SK-N-SH treated with all-trans-retinoic acid at 6 μM for 48 hours (cell line): ENCODE data around the gene FKBP11.
A peak's percentile ranks its signal among the peaks of the same experiment; 100 is the strongest.

Experiments used
- ATAC-seq: fragments of 200-7000 bp; cut with Tn5 transposase; 3 replicates; pipeline ENCODE4 v1.9.1; 2020; ENCODE audit warnings: mild to moderate bottlenecking, moderate library complexity
- ARNTL ChIP-seq: fragments of 450-650 bp; formaldehyde crosslinking; IDR thresholded peaks from 2 replicates; pipeline ENCODE4 v1.5.0; 2020; ENCODE audit warnings: low read depth, mild to moderate bottlenecking, moderate library complexity, borderline replicate concordance
- CSDC2 ChIP-seq: fragments of 250-450 bp; sonication (Bioruptor Pico); IDR thresholded peaks from 2 replicates; pipeline ENCODE4 v1.5.0; 2020; ENCODE audit warnings: mild to moderate bottlenecking, moderate library complexity
- ESRRG ChIP-seq: fragments of 250-450 bp; sonication (Bioruptor Pico); IDR thresholded peaks from 2 replicates; pipeline ENCODE4 v1.6.1; 2021; ENCODE audit warnings: mild to moderate bottlenecking
- GLIS3 ChIP-seq: fragments of 250-450 bp; sonication (Bioruptor Pico); IDR thresholded peaks from 2 replicates; pipeline ENCODE4 v1.5.0; 2020; ENCODE audit warnings: mild to moderate bottlenecking, moderate library complexity
- ISL1 ChIP-seq: fragments of 250-450 bp; sonication (Bioruptor Pico); IDR thresholded peaks from 2 replicates; pipeline ENCODE4 v2.1.2; 2022; ENCODE audit warnings: mild to moderate bottlenecking, moderate library complexity
- PPARA ChIP-seq: fragments of 250-450 bp; sonication (Bioruptor Pico); IDR thresholded peaks from 2 replicates; pipeline ENCODE4 v1.5.0; 2020; ENCODE audit warnings: mild to moderate bottlenecking, borderline replicate concordance
- RARB ChIP-seq: fragments of 250-450 bp; sonication (Bioruptor Pico); IDR thresholded peaks from 2 replicates; pipeline ENCODE4 v1.8.0; 2021; ENCODE audit warnings: mild to moderate bottlenecking, moderate library complexity
- TCF4 ChIP-seq: fragments of 250-450 bp; sonication (Bioruptor Pico); IDR thresholded peaks from 2 replicates; pipeline ENCODE4 v1.8.0; 2021; ENCODE audit warnings: mild to moderate bottlenecking, moderate library complexity, borderline replicate concordance
- TOX ChIP-seq: fragments of 250-450 bp; sonication (Bioruptor Pico); IDR thresholded peaks from 2 replicates; pipeline ENCODE4 v1.8.0; 2021; ENCODE audit warnings: mild to moderate bottlenecking, moderate library complexity, borderline replicate concordance
- ZC3H10 ChIP-seq: fragments of 250-450 bp; sonication (Bioruptor Pico); IDR thresholded peaks from 2 replicates; pipeline ENCODE4 v1.5.1; 2021; ENCODE audit warnings: mild to moderate bottlenecking, moderate library complexity
- ZFP3 ChIP-seq: fragments of 250-450 bp; sonication (Bioruptor Pico); IDR thresholded peaks from 2 replicates; pipeline ENCODE4 v1.5.0; 2020; ENCODE audit warnings: mild to moderate bottlenecking, moderate library complexity
- ZNF565 ChIP-seq: fragments of 450-650 bp; formaldehyde crosslinking; conservative IDR thresholded peaks from 2 replicates; pipeline ENCODE4 v1.5.0; 2020; ENCODE audit warnings: low read depth, mild to moderate bottlenecking, moderate library complexity
- ZNF70 ChIP-seq: fragments of 450-650 bp; formaldehyde crosslinking; IDR thresholded peaks from 2 replicates; pipeline ENCODE4 v1.5.0; 2020; ENCODE audit warnings: mild to moderate bottlenecking, moderate library complexity
- ZNF8 ChIP-seq: fragments of 450-650 bp; formaldehyde crosslinking; IDR thresholded peaks from 2 replicates; pipeline ENCODE4 v1.5.0; 2020; ENCODE audit warnings: mild to moderate bottlenecking, moderate library complexity
- TF ChIP-seq, protein P1 (sequence below): fragments of 250-450 bp; sonication (Bioruptor Pico); IDR thresholded peaks from 2 replicates; pipeline ENCODE4 v1.8.0; 2020; ENCODE audit warnings: mild to moderate bottlenecking, moderate library complexity, borderline replicate concordance
- TF ChIP-seq, protein P2 (sequence below): fragments of 250-450 bp; sonication (Bioruptor Pico); IDR thresholded peaks from 2 replicates; pipeline ENCODE4 v1.5.1; 2021; ENCODE audit warnings: mild to moderate bottlenecking, moderate library complexity
- TF ChIP-seq, protein P3 (sequence below): fragments of 250-450 bp; sonication (Bioruptor Pico); IDR thresholded peaks from 2 replicates; pipeline ENCODE4 v1.5.1; 2020; ENCODE audit warnings: low read depth, mild to moderate bottlenecking, moderate library complexity

Gene FKBP11

DNA sequence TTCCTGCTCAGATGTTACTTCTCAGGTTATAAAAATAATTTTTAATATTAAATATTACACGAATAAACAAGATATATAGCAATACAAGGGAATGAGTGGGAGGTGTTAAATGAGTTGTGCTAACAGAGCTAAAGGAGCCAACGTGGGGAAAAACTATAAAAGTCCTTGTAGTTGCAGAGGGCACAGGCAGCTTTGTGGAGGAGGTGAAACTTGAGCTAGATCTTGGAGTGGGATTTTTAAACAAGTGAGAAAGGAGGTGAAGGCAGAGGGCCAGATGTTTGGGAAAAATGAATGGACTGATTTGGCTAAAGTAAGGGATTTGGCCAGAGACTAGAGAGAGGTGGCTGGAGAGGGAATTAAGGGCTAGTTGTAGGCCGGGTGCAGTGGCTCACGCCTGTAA, 5.2 kb upstream of the FKBP11 start (continued):
- TF ChIP-seq, protein P1, sequence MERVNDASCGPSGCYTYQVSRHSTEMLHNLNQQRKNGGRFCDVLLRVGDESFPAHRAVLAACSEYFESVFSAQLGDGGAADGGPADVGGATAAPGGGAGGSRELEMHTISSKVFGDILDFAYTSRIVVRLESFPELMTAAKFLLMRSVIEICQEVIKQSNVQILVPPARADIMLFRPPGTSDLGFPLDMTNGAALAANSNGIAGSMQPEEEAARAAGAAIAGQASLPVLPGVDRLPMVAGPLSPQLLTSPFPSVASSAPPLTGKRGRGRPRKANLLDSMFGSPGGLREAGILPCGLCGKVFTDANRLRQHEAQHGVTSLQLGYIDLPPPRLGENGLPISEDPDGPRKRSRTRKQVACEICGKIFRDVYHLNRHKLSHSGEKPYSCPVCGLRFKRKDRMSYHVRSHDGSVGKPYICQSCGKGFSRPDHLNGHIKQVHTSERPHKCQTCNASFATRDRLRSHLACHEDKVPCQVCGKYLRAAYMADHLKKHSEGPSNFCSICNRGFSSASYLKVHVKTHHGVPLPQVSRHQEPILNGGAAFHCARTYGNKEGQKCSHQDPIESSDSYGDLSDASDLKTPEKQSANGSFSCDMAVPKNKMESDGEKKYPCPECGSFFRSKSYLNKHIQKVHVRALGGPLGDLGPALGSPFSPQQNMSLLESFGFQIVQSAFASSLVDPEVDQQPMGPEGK (CRISPR knock-in tag), result no peak

DNA sequence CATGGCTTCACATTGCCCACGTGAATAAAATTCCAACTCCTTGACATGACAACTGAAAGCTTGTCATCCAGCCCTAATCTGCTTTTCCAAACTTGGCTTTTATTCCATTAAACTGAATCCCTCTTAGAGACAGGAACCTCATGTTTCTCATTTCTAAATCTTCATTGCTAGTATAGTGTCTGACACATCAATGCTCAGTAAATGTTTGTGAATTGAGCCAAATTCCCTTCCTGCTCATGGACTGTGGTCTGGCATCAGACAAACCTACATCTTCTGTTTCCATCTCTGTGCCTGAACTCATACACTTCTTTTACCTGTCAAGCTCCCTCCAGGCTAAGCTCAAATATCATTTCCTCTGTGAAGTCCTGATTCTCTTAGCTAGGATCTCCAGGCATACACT, 4.3 kb upstream of the FKBP11 start:
- no peak for TF ChIP-seq ZC3H10 (CRISPR knock-in tag)
- ATAC-seq, result no peak

DNA sequence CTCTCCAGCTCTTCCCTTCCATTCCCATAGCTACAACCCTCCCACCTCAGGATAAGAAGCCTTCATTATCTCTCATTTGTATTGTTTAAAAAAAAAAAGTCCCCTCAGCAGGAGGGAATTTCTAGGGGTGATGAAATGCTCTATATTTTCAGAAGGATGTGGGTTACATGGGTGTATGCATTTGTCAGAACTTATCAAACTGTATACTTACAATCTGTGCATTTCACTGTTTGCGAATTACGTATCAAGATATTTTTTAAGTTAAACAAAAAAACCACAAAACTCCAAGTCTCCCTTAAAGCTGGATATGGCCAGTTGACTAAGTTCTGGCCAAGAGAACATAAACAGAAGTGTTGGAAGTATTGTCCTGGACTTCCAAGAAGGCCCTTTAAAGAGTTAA, 2.0 kb upstream of the FKBP11 start:
- TF ChIP-seq ARNTL (CRISPR knock-in tag), result no peak
- TF ChIP-seq ZNF565, result no peak

DNA sequence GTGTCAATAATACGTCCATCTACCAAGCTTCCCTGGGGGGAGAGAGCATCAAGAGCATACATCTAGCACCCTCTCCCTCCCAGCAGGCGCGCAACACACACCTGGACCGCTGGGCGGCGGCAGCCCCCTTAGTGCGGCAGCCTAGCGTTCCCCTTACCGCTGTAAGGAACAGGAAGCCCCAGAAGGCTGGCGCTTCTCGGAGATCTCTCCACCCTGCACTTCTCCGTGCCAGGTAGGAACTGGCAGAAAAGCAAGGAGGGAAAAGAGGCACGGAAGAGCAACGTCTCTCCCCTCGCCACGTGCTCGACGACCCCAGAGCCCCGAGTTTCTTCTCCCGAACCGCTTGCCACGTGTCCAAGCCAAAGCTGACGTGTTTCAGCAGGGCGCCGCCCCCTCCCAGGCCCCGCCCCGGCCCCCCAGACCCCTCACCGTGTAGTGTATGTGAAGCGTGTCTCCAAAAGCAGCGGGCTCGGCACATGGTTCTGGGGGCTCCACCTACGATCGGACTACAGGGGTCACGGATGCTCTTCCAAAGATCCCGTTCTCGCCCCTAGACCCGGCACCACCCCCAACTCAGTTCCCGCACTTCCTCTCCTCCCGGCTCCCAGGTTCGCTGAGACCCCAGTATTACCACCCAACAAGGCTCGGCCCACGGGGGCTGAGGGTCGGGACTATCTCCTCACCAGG, 532 bp downstream of the FKBP11 start:
- TF ChIP-seq CSDC2, result no peak
- TF ChIP-seq, protein P2, sequence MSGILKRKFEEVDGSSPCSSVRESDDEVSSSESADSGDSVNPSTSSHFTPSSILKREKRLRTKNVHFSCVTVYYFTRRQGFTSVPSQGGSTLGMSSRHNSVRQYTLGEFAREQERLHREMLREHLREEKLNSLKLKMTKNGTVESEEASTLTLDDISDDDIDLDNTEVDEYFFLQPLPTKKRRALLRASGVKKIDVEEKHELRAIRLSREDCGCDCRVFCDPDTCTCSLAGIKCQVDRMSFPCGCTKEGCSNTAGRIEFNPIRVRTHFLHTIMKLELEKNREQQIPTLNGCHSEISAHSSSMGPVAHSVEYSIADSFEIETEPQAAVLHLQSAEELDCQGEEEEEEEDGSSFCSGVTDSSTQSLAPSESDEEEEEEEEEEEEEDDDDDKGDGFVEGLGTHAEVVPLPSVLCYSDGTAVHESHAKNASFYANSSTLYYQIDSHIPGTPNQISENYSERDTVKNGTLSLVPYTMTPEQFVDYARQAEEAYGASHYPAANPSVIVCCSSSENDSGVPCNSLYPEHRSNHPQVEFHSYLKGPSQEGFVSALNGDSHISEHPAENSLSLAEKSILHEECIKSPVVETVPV (CRISPR knock-in tag), result no peak
- ATAC-seq, result peak; percentile 73

More for the DNA sequence above, 2.0 kb upstream of the FKBP11 start:
- no peak for ATAC-seq

DNA sequence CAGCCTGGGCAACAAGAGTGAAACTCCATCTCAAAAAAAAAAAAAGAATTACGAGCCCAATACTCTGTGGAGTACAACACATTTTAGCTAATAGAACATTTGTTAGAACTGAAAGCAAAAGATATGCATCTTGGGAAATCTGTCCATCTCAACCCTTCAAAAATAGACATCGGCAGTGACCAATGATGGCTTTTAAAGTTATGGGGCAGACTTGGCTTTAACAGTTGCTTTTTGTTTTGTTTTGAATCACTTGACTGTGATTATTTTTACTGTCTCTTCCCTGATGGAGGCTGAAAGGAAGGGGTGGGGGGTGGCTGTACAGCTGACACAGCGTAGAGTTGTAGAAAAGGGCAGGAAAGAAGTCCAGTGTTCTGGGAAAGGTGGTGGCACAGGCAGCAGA, 2.2 kb downstream of the FKBP11 start:
- no peak for TF ChIP-seq PPARA (CRISPR knock-in tag)
- no peak for TF ChIP-seq ZC3H10 (CRISPR knock-in tag)
- no peak for TF ChIP-seq ZNF70 (CRISPR knock-in tag)
- TF ChIP-seq RARB (CRISPR knock-in tag), result no peak
- TF ChIP-seq ARNTL (CRISPR knock-in tag), result no peak
- TF ChIP-seq, protein P3, sequence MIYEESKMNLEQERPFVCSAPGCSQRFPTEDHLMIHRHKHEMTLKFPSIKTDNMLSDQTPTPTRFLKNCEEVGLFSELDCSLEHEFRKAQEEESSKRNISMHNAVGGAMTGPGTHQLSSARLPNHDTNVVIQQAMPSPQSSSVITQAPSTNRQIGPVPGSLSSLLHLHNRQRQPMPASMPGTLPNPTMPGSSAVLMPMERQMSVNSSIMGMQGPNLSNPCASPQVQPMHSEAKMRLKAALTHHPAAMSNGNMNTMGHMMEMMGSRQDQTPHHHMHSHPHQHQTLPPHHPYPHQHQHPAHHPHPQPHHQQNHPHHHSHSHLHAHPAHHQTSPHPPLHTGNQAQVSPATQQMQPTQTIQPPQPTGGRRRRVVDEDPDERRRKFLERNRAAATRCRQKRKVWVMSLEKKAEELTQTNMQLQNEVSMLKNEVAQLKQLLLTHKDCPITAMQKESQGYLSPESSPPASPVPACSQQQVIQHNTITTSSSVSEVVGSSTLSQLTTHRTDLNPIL (CRISPR knock-in tag), result no peak
- TF ChIP-seq CSDC2, result no peak
- TF ChIP-seq, protein P2 (CRISPR knock-in tag), result no peak
- no peak for TF ChIP-seq ZNF565
- no peak for TF ChIP-seq TOX (CRISPR knock-in tag)
- no peak for TF ChIP-seq ZFP3
- TF ChIP-seq ESRRG, result no peak
- no peak for TF ChIP-seq TCF4 (CRISPR knock-in tag)
- TF ChIP-seq ISL1 (CRISPR knock-in tag), result no peak
- ATAC-seq, result no peak

DNA sequence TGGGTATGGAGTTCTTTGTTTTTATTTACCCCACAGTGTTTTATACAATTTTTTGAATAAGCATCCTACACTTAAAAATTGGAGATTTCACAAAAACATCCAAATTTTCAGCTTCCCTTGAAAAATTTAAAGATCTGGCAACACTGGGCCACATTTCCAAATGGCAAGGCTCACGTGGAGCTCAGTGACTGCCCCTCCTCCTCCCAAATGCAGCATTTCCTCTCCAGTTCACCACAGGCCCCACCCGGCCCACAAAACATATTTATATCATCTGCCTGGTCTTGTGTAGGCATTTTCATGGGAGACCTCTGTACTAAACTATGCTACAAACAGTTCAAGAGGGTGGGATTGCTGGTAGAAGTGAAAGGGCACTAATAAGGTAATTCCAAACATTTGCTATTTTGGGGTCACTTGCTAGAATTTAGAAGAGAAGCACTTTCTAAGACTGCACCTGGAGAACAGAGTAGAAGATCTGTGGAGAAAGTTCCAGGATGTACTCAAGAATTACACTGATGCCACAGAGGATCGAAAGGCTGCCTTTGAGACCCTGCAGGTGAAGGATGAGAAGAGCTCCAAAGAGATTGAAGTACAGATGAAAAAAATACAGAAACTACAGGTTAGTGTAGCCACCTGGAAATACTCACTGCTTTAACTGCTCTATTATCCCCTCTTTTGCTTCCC, 7.3 kb downstream of the FKBP11 start:
- TF ChIP-seq CSDC2, result no peak
- no peak for TF ChIP-seq ZFP3
- TF ChIP-seq ZC3H10 (CRISPR knock-in tag), result no peak
- TF ChIP-seq GLIS3 (CRISPR knock-in tag), result no peak
- TF ChIP-seq TOX (CRISPR knock-in tag), result no peak
- no peak for TF ChIP-seq RARB (CRISPR knock-in tag)
- TF ChIP-seq, protein P1 (CRISPR knock-in tag), result no peak
- no peak for TF ChIP-seq ZNF8
- TF ChIP-seq ZNF565, result no peak
- no peak for TF ChIP-seq PPARA (CRISPR knock-in tag)
- no peak for ATAC-seq
